Measurements from ENCODE around the gene TBCEL.
"Not testable (repeated sequence)": the region's sequence is repeated elsewhere in the genome, so short reads cannot be mapped to it uniquely, and the experiment has no call there.

TBCEL gene, protein sequence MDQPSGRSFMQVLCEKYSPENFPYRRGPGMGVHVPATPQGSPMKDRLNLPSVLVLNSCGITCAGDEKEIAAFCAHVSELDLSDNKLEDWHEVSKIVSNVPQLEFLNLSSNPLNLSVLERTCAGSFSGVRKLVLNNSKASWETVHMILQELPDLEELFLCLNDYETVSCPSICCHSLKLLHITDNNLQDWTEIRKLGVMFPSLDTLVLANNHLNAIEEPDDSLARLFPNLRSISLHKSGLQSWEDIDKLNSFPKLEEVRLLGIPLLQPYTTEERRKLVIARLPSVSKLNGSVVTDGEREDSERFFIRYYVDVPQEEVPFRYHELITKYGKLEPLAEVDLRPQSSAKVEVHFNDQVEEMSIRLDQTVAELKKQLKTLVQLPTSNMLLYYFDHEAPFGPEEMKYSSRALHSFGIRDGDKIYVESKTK

GRCh38 chr11:121023848-121024751, at the start of gene TBCEL:
TSS of gene TBCEL (plus strand) at chr11:121024102. CDS start at chr11:121045691, 21,589 bp downstream.
- DNase-seq (ENCODE audit: low spot score) = peak; percentile 94

GRCh38 chr11:120974466-120974865, 49.4 kb upstream of the TBCEL start:
- no peak for DNase-seq (ENCODE audit: low spot score)

DNA sequence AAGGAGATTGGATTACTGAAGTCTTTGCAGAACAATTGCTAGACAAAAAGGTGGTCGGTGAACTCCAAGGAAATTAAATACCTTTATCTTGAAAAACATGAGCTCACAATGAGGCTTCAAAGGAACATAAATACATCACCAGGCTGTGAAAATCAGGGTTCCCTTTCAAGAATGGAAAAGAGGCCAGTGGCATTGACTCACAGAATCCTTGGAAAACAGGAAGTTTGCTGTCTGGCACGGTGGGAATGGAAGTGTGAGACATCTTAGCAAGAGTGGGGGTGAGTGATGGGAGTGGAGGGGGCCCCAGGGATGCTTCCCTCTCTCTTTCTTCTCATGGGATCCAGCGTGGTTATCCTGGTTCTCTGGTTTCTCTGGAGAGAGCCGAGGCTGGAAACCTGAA, 48.9 kb upstream of the TBCEL start:
- no peak for DNase-seq (ENCODE audit: low spot score)

DNA sequence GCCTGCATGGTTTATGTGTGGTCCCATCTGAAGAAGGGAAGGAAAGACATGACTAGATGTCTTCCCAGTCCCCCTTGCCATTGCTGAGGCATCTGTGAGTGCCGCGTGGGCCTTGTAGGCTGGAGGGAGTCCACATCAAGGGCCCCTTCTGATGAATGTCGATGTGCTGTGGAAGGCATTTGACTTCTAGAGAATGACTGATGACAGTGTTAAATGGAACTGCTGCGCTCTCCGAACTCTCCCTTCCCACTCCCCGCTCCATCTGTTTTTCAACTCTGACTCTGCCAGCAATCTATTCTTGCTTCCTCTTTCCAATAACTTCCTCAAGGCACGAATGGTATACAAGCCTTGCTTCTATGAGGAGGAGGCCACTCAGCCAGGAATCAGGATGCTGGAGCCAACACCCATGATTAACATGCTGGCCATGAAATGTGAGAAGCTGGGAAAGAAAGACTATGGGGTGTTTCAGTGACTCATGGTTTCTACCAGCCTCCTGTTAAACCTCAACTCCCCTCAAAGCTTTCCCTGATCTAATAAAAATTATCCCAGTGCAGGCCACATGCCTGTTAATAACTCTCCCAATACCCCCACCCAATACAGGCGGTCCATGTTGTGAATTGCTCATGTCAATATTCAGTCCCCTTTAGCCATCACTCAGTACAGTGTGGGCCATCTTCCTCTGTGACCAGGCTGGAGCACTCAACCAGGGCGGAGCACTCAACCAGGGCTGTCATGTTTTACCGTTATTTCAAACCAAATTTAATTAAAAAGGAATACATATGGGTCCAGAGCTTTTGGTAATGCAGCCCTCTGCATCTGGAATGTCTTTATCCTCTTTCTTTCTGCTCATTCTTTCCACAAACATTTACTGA, 46.4 kb upstream of the TBCEL start:
- peak; percentile 37 for DNase-seq (ENCODE audit: low spot score)

GRCh38 chr11:120978701-120979100, 45.2 kb upstream of the TBCEL start:
- DNase-seq (ENCODE audit: low spot score) = no peak

DNA sequence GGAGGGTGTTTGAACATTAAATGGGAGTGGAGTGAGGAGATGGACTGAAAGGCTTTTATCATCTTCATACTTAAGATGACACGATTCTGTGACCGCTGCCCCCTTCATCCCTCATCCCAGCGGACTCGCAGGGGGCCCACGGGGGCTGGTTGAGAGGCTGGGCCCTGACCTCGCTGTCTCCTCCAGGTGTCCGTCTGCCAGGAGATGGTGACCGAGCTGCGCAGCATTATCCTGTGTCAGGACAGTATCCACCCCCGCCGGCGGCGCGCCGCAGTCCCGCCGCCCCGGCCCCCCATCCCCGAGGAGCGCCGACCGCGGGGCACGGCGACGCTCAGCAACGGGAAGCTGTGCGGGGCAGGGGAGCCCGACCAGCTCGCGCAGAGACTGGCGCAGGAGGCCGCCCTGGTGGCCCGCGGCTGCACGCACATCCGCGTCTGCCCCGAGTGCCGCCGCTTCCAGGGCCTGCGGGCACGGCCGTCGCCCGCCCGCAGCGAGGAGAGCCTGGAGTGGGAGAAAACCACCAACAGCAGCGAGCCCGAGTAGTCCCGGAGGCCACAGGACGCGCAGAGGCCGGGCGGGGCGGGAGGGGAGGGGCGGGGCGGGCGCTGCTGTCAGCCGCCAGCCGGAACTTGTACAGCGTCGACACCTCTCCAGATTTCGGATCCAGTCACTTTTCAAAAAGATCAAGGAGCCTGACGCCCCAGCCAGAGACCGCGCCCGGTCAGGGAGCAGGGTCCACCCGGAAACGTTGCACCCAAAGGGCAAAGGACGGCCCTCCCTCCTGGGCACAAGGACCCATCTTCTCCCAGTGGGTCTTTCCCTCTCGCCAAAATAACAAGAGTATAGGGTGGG, 38.0 kb upstream of the TBCEL start:
- peak; percentile 12 for DNase-seq (ENCODE audit: low spot score)

GRCh38 chr11:120988603-120989002, 35.3 kb upstream of the TBCEL start:
- DNase-seq (ENCODE audit: low spot score) = no peak

DNA sequence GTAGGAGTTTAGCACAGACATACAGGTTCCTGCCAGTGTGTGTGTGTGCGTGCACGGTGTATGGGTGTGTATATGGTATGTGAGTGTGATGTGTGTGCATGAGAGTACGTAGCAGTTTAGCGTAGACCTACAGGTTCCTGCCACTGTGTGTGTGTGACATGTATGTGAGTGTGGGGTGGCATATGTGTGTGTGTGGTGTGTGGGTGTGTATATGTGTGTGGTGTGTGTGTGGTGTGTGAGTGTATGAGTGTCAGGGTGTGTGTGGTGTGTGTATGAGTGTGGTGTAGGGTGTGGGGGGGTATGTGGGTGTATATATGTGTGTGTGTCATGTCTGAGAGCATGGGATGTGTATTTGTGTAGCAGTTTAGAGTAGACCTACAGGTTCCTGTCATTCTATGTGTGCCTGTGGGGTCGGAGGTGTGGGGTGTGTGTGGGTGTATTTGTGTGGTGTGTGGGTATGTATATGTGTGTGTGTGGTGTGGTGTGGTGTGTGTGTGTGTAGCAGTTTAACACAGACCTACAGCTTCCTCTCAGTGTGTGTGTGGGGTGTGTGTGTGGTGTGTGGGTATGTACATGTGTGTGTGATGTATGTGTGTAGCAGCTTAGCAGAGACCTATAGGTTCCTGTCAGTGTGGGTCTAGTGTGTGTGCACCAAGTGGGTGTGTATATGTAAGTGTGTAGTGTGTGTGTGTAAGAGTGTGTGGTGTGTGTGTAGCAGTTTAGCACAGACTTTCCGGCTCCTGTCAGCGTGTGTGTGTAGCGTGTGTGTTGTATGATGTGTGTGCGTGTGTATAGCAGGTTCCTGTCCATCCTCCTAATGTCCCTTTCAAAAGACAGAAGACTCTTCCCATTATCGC, 31.8 kb upstream of the TBCEL start:
- no peak for DNase-seq (ENCODE audit: low spot score)

- DNase-seq (ENCODE audit: low spot score) = no peak
Observed at GRCh38 chr11:120994091-120994859, 29.6 kb upstream of the TBCEL start.

DNA sequence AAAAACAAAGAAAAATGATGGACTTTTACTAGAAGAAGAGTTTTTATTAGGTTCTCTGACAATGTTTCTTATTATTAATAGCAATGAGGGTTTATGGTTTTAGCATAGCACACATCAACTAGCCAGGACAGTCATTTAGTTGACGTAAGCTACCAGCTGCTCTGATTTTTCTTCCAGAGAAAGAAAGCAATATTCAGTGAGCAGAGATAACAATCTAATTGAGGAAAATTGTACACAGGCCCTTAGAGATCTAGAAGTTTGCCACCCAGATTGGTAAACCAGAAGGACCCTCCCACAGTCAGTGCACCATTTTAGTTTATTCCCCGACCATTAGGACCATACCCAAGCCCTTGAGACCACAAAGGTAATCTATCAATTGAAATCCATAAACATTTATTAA, 28.7 kb upstream of the TBCEL start:
- no peak for DNase-seq (ENCODE audit: low spot score)

DNA sequence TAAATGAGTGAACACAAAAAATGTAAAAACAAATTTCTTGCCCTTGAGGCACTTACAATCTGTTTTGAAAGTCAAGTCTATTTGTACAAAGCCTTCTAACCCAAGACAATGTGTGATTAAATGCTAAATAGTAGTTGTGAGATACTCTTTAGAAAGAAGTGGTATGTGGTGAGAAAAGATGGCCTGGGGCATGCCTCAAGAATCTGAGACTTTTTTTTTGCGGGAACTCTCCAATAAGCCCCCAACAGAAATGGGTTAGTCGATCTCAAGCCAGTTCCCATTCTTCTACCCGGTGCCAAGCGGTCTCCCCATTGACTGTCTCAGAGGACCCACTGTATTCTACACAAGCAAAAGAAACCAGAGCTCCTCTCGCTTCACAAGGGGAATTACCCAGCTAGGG, 26.9 kb upstream of the TBCEL start:
- no peak for DNase-seq (ENCODE audit: low spot score)

- no peak for DNase-seq (ENCODE audit: low spot score)
Observed at GRCh38 chr11:120998581-120998980, 25.3 kb upstream of the TBCEL start.

DNA sequence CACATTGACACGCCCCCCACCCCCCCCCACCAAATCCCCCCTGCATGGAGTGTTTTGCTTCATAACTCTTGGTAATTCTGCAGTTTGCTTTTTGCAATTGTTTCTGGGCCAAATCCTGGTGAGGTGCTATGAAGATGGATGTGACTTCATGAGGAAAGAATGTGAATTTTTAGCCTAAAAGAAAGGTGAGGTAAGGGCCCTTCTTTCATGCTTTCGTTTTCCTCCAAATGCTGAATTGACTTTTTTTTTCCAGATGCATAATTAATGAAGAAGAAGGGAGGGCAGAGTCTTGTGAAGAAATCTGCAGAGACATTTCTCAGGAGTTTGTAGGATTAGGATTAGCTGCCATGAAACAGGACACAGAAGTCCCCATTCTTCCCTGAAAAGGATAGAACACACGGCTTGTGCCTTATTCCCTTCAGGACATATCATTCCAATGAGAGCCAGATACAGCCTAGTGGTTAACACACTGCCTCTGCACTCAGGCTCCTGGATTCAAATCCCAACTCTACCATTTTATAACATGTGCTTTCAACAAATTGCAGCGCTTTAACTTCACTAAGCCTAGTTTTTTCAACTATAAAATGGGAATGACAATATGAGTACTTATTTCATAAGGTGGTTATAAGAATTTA, 19.6 kb upstream of the TBCEL start:
- DNase-seq (ENCODE audit: low spot score) = no peak

DNA sequence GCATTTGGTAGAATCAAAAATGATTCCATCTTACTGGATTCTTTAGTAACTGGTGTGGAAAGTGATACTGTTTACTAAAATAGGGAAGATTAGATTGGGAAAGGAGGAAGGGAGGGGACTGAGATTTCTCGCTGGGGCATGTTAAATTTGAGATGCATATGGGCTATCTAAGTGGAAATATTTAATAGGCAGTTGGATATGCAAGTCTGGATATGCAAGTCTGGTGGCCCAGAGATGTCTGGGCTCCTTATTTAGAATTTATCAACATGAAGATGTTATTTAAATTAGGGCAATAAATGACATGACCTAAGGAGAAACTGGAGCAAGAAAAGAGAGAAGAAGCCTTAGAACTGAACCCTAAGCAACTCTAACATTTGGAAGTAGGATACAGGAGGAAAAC, 17.0 kb upstream of the TBCEL start:
- DNase-seq (ENCODE audit: low spot score) = no peak

DNA sequence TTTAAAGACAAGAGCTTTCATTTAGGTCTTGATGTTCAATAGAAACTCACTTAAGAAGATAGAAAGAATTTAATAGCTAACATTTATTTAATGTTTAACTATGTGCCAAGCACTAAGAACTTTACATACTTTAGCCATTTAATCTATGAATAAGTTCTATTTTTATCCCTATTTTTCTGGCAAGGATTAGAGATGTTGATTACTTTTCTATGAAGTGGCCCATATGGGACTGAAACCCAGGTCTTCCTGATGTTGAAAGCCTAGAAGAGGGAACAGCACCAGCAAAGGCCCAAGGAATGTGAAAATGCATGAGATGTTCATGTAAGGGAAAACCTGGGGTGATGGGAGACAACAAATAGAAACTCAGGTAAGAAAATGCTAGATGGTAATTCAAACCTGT, 15.4 kb upstream of the TBCEL start:
- DNase-seq (ENCODE audit: low spot score) = no peak

DNA sequence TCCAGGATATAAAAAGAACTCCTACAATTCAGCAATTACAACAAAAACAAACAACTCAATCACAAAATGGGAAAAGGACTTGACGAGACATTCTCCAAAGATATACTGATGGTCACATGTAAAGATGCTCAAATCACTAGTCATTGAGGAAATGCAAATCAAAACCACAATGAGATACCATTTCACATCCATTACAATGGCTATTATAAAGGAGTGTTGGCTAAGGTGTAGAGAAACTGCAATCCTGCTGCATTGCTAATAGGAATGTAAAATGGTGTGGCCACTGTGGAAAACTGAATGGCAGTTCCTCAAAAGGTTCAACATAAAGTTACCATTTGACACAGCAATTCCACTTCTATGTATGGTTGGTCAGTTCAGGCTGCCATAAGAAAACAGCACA, 11.8 kb upstream of the TBCEL start:
- DNase-seq (ENCODE audit: low spot score) = no peak

DNA sequence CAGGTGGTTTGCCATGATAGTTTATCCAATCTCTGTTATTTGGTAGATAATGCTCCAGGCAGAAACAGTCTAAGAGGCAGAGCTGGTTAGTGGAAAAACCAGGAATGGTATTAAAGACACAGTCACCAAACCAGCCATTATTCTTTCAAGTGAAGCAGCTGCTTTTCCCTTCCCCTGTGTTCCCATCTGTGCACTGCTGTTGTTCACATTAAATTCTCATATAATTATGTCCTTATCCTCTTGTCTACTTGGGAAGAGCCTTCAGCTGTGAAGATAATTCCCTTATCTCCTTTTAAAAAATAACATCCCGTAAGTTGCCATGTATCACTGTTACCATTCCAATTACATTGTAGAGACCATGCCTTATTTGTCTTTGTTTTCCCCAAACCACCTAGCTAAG, 5.2 kb upstream of the TBCEL start:
- no peak for DNase-seq (ENCODE audit: low spot score)

GRCh38 chr11:121021718-121022117, 2.2 kb upstream of the TBCEL start:
- DNase-seq (ENCODE audit: low spot score) = not testable (repeated sequence)

DNA sequence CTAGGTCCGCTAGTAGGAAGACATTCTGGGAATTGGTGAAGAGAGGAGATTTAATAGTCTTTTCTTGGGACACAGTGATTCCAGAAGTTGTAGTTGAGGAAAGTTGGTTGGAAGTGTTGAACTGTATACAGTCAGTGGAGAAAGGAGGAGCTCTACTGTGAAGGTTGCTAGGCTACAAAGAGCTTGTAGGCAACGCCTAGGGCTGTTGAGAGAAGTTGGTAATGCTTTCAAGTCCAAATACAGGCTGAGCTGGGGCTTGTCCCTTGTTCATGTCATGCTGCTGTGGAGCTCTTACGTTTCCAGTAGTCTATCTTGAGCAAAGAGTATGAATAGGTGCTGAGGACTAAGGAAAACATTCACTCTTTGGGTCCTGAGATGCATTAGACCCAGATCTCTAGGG, 1.1 kb downstream of the TBCEL start:
- DNase-seq (ENCODE audit: low spot score) = no peak
